SU-DHL-6 (cell line): ENCODE results near the gene TP53BP1.

Experiments used
- CTCF ChIP-seq: fragments of 200-600 bp; sonication (generic); IDR thresholded peaks from one replicate; pipeline ENCODE4 v1.5.1; 2017; ENCODE audit warnings: antibody characterized with exemption, mild to moderate bottlenecking, low read length, moderate library complexity; ENCODE audit not compliant: insufficient read depth, poor library complexity, severe bottlenecking
- EZH2phosphoT487 ChIP-seq: fragments of 200-600 bp; sonication (generic), shearing (Covaris generic); conservative IDR thresholded peaks from 2 replicates; pipeline ENCODE4 v1.6.1; 2018; ENCODE audit warnings: mild to moderate bottlenecking, antibody characterized with exemption, low read length, moderate library complexity, mixed read lengths

- TF ChIP-seq CTCF (no peak), EZH2phosphoT487 (no peak)
Measured at GRCh38 chr15:43520138-43520537, 27.2 kb upstream of the TP53BP1 start.
